Activated T-helper 1 cell treated with Interleukin-2 at 50 U/mL for 16 hours (primary cell): ENCODE measurements around the gene EWSR1.

Source experiments
- DNase-seq: peaks from one replicate; pipeline ENCODE4 v3.0.0-alpha.2; 2020; ENCODE audit warnings: low read depth

Gene EWSR1

GRCh38 chr22:29269731-29270474 lies 1.8 kb downstream of the EWSR1 start:
- no peak for DNase-seq

GRCh38 chr22:29270475-29271271 lies 2.6 kb downstream of the EWSR1 start:
- no peak for DNase-seq

- no peak for DNase-seq
These were observed 4.6 kb downstream of the EWSR1 start for GRCh38 chr22:29272624-29273023.

- no peak for DNase-seq
These were observed 7.1 kb downstream of the EWSR1 start for GRCh38 chr22:29275167-29275566.

GRCh38 chr22:29275819-29276565 lies 7.9 kb downstream of the EWSR1 start:
- DNase-seq, result no peak

GRCh38 chr22:29277927-29278326 lies 9.9 kb downstream of the EWSR1 start:
- DNase-seq, result no peak

- DNase-seq, result no peak
These were observed 16.1 kb downstream of the EWSR1 start for GRCh38 chr22:29284196-29284595.

GRCh38 chr22:29288837-29289236 lies 20.8 kb downstream of the EWSR1 start:
- no peak for DNase-seq

- no peak for DNase-seq
These were observed 22.0 kb downstream of the EWSR1 start for GRCh38 chr22:29290061-29290460.

GRCh38 chr22:29291215-29291614 lies 23.1 kb downstream of the EWSR1 start:
- no peak for DNase-seq

- no peak for DNase-seq
These were observed 24.3 kb downstream of the EWSR1 start for GRCh38 chr22:29292379-29292778.

GRCh38 chr22:29298641-29299040 lies 30.6 kb downstream of the EWSR1 start:
- no peak for DNase-seq

- DNase-seq, result no peak
These were observed 31.2 kb downstream of the EWSR1 start for GRCh38 chr22:29299136-29299900.

GRCh38 chr22:29300467-29300806 lies 32.4 kb downstream of the EWSR1 start:
- no peak for DNase-seq

- no peak for DNase-seq
These were observed 32.9 kb downstream of the EWSR1 start for GRCh38 chr22:29300807-29301601.

GRCh38 chr22:29301716-29302401 lies 33.8 kb downstream of the EWSR1 start:
- no peak for DNase-seq

GRCh38 chr22:29302402-29302680 lies 34.3 kb downstream of the EWSR1 start:
- DNase-seq, result no peak

- no peak for DNase-seq
These were observed 34.8 kb downstream of the EWSR1 start for GRCh38 chr22:29302681-29303465.

- DNase-seq, result no peak
These were observed 37.7 kb downstream of the EWSR1 start for GRCh38 chr22:29305836-29306174.

- no peak for DNase-seq
These were observed 38.2 kb downstream of the EWSR1 start, which contains the start of gene GAS2L1 for GRCh38 chr22:29306175-29306834. TSS of gene GAS2L1 (plus strand) at chr22:29306650. CDS start at chr22:29308106, 1,456 bp downstream.
